AG08396 (cell line): ENCODE data around the gene ACTG2.
"Not testable (repeated sequence)": the region's sequence is repeated elsewhere in the genome, so short reads cannot be mapped to it uniquely, and the experiment has no call there.

ENCODE experiments used
- DNase-seq: peaks from one replicate; pipeline ENCODE4 v3.0.0; 2012; ENCODE audit warnings: low spot score, mixed read lengths

ACTG2 gene

GRCh38 chr2:73892631-73893329 is at the start of gene ACTG2:
Gene ACTG2, plus strand, starts transcription at chr2:73893008. Its CDS starts 8,304 bp downstream, at chr2:73901312.
- no peak for DNase-seq

GRCh38 chr2:73844087-73844486 is 48.7 kb upstream of the ACTG2 start:
- DNase-seq: no peak

- no peak for DNase-seq
Observed at GRCh38 chr2:73850009-73850408, 42.8 kb upstream of the ACTG2 start.

DNA sequence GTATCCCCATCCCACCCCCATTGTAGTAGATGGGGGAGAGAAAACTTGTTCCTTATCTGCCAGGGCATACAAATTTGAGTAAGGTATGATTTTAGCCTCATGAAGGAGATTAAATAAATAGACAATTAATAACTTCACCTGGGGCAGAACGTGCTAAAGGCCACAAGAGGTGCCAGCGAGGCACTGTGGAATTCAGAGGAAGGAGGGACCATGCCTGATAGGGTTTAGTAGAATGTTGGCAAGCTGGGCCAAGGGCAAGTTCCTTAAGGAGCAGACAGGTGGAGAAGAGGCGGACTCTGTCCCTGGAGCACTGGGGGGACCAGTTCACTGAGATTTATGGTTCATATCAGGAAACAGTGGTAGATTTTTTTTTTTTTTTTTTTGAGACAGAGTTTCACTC is 41.5 kb upstream of the ACTG2 start:
- DNase-seq: no peak

- DNase-seq: peak; percentile 46
Observed at GRCh38 chr2:73852020-73852419, 40.8 kb upstream of the ACTG2 start.

- no peak for DNase-seq
Observed at GRCh38 chr2:73855526-73855925, 37.3 kb upstream of the ACTG2 start.

DNA sequence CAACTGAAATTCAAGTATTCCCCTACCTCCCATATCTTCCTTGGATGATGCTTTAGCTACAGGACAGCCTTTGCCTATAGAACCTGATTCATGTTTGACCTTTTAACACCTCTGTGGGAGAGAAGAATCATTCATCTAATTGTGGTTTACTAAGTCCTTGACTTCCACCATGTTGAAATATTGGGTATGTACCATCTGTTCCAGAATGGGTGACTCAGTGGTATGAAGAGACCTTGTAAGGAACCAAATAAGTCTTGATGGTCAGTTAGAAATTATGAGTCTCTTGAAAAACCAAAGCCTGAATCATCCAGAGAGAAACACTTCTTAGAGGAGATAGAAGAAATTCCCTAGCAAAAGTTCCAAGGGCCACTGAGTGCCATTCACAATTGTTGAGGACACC is 36.6 kb upstream of the ACTG2 start:
- DNase-seq: peak; percentile 47

- peak; percentile 70 for DNase-seq
Observed at GRCh38 chr2:73859721-73860586, 32.9 kb upstream of the ACTG2 start.

DNA sequence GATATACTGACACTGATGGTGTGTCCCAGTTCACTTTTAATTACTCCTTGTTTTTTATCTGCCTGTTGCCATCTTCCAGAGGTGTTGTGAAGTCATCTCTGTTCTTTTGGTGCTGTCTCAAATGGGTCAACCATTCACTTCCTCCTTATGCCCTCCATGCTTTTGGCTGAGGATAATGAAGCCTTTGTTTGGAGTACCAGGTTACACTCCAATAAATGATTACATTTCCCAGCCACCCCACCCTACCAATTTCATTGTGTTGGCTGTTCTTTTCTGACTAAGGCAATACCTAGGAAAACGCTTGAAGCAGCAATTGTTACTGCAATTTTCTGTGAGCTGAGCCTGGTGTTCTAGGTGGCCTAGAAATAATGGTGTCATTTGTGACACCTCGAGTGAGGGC is 29.8 kb upstream of the ACTG2 start:
- DNase-seq: no peak

- DNase-seq: no peak
Observed at GRCh38 chr2:73868204-73868978, 24.4 kb upstream of the ACTG2 start.

- DNase-seq: peak; percentile 77
Observed at GRCh38 chr2:73870084-73870483, 22.7 kb upstream of the ACTG2 start.

GRCh38 chr2:73877071-73877802 is 15.6 kb upstream of the ACTG2 start:
- DNase-seq: no peak

- not testable (repeated sequence) for DNase-seq
Observed at GRCh38 chr2:73877984-73878383, 14.8 kb upstream of the ACTG2 start.

DNA sequence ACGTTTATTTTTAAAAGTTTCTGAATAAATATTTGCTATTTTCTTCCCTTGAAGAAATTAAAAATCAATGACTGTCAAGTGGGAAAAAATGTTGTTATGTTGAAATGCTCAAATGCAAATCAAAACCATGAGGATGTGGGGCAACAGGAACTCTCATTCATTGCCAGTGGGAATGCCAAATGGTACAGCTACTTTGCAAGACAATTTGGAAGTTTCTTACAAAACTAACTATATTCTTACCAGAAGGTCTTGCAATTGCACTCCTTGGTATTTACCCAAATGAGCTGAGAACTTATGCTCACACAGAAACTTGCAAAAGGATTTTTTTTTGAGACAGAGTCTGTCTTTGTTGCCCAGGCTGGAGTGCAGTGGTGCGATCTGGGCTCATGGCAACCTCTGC is 7.4 kb upstream of the ACTG2 start:
- DNase-seq: no peak

- DNase-seq: no peak
Observed at GRCh38 chr2:73886357-73886756, 6.5 kb upstream of the ACTG2 start.

GRCh38 chr2:73887596-73888353 is 5.0 kb upstream of the ACTG2 start:
- DNase-seq: not testable (repeated sequence)

GRCh38 chr2:73888388-73888787 is 4.4 kb upstream of the ACTG2 start:
- no peak for DNase-seq

GRCh38 chr2:73889206-73889605 is 3.6 kb upstream of the ACTG2 start:
- no peak for DNase-seq

GRCh38 chr2:73890301-73891092 is 2.3 kb upstream of the ACTG2 start:
- no peak for DNase-seq

DNA sequence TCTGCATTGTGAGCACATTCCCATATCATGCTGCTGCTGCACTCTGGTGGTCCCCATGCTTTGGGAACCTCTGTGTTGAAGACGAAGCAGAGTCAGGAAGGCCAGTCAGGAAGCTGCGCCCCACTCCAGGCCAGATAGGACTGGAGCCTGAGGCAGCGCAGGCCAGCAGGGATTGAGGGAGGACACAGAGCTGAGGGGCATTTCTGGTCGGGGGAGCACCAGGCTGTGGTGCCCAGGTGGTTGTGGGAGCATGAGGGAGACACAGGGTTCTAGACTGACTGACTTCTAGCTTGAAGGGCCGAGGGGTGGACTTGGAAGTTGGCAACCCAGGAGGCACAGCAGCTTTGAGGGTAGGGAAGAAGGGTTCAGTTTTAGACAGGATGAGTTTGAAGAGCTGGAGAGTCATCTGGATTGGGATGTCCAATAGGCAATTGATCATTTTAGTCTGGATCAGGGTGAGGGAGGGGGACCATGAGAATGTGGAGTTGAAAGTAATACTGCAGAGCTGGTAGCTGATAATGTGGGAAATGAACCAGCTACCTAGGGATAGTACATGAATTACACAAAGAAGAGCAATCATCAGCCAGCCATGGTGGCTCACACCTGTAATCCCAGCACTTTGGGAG is 1.4 kb upstream of the ACTG2 start:
- DNase-seq: no peak
